GM10266 (cell line): ENCODE results near the gene TRIM71.
A peak's percentile ranks its signal among the peaks of the same experiment; 100 is the strongest.
"Not testable (repeated sequence)": the region's sequence is repeated elsewhere in the genome, so short reads cannot be mapped to it uniquely, and the experiment has no call there.

Experiments used
- DNase-seq: peaks from one replicate; pipeline ENCODE4 v3.0.0; 2012; ENCODE audit errors: extremely low spot score
- CTCF ChIP-seq: IDR thresholded peaks from 2 replicates; pipeline ENCODE4 v1.5.1; 2012; ENCODE audit warnings: mild to moderate bottlenecking, low read depth; ENCODE audit not compliant: control insufficient read depth, insufficient read depth; ENCODE audit errors: missing control alignments

The TRIM71 gene

DNA sequence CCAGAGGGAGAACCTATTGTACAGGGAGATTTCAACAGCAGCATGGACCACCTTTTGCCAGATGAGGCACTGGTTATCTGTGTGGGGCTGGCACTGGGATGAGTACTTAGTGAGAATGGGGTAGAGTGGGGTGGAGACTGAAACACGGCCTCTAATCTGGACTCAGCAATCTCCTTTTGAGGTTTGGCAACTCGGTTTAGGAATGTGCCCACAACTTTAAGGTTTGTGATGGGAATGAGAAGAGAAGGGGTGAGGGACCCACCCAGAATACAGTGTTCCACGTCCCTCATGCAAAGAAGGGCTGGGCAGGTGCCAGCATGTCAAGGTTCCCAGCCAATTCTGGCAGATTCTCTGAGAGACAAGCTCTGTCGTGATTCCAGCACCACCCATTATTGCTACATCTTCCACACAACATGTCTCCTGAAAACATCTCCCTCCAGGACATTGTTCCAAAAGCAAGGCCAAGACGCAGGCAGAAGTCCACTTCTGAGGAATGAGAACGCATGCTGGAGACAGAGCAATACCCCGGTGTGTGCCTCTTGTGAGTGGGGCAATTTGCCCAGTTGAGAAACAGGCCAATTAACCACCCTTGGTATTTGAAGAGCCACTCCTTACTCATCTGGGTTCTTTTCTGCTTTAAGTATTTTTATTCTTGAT is 96.1 kb downstream of the TRIM71 start:
- no peak for TF ChIP-seq CTCF
- no peak for DNase-seq

- TF ChIP-seq CTCF, result no peak
- no peak for DNase-seq
These were observed 102.1 kb downstream of the TRIM71 start for GRCh38 chr3:32919920-32920319.

DNA sequence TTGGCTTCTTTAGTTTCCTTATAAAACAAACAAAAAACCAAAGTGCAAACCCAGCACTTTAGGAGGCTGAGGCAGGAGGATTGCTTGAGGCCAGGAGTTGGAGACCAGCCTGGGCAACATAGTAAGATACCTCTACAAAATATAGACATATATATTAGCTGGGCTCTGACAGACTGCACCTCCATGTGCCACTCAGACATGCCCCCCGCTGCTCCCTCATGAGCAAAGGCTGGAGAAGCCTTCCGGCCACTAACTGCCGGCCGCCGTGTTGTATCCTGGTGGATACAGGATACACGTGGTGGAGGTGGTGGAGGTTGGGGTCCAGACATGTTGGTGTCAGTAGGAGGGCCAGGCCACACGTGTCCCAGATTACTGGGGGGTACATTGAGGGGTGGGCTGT is 104.3 kb downstream of the TRIM71 start:
- no peak for DNase-seq
- no peak for TF ChIP-seq CTCF

DNA sequence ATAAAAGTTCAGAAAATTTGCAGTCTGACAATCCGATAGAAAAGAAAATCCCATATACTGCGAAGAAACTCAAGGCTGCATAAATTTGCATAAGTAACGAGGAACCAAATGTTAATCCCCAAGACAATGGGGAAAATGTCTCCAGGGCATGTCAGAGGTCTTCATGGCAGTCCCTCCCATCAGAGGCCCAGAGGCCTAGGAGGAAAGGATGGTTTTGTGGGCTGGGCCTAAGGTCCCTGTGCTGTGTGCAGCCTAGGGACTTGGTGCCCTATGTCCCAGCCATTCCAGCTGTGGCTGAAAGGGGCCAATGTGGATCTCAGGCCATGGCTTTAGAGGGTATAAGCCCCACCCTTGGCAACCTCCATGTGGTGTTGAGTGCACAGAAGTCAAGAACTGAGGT is 112.4 kb downstream of the TRIM71 start:
- no peak for TF ChIP-seq CTCF
- no peak for DNase-seq

DNA sequence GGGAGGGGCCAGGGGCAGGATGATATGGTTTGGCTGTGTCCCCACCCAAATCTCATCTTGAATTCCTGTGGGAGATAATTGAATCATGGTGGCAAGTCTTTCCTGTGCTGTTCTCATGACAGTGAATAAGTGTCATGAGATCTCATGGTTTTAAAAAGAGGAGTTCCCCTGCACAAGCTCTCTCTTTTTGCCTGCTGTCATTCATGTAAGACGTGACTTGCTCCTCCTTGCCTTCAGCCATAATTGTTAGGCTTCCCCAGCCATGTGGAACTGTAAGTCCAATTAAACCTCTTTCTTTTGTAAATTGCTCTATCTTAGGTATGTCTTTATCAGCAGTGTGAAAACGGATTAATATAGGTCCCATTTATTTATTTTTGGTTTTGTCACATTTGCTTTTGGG is 113.5 kb downstream of the TRIM71 start:
- DNase-seq, result not testable (repeated sequence)

- peak; percentile 49 for DNase-seq
- TF ChIP-seq CTCF, result peak; percentile 72
These were observed 116.4 kb downstream of the TRIM71 start for GRCh38 chr3:32934150-32934742.

- DNase-seq, result no peak
These were observed 119.5 kb downstream of the TRIM71 start for GRCh38 chr3:32937331-32937730.

DNA sequence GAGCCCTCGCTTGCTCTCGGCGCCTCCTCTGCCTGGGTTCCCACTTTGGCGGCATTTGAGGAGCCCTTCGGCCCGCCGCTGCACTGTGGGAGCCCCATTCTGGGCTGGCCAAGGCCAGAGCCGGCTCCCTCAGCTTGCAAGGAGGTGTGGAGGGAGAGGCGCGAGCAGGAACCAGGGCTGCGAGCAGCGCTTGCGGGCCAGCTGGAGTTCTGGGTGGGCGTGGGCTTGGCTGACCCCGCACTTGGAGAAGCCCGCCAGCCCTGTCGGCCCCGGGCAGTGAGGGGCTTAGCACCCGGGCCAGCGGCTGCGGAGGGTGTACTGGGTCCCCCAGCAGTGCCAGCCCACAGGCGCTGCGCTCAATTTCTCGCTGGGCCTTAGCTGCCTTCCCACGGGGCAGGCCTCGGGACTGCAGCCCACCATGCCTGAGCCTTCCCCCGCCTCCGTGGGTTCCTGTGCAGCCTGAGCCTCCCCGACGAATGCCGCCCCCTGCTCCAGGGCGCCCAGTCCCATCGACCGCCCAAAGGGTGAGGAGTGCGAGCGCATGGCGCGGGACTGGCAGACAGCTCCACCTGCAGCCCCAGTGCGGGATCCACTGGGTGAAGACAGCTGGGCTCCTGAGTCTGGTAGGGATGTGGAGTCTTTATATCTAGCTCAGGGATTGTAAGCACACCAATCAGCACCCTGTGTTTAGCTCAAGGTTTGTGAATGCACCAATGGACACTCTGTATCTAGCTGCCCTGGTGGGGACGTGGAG is 121.9 kb downstream of the TRIM71 start:
- DNase-seq, result not testable (repeated sequence)

More at GRCh38 chr3:32937331-32937730, 119.5 kb downstream of the TRIM71 start:
- no peak for TF ChIP-seq CTCF
